CD4-positive, CD25-positive, alpha-beta regulatory T cell (primary cell): ENCODE results near the gene KDF1. TPM values are rescaled to one million over a fixed set of nuclear protein-coding genes. Genes with fewer than 3 reads are reported as not detected.

Source experiments
- polyA plus RNA-seq, 4 donors: library from polyadenylated mRNA; unstranded; fragments of 300-500 nt; fragmentation: Illumina TruSeq; gene quantifications; one replicate each; pipeline ENCODE4 v1.2.3, GENCODE V29; 2021
- total RNA-seq: library from RNA; stranded (reverse); gene quantifications from one replicate; pipeline ENCODE4 v1.2.3, GENCODE V29; 2022

KDF1 gene
- total and polyA plus RNA-seq, 5 donors from 2014 or later, result 0.54 to 3.9 (median 3.2) TPM

Other genes with a start within 250 kb of the KDF1 start
- 8.6 TPM for gene PIGV, start 172.5 kb downstream of the KDF1 start, total RNA-seq
- gene PIGV, start 172.5 kb downstream of the KDF1 start, polyA plus RNA-seq, result 10 to 100 TPM in 2 of 4 donors, 1 to 10 TPM in 2; 8.3 to 13.2 (median 9.8) TPM
- 73.6 TPM for gene ZDHHC18, start 133.8 kb downstream of the KDF1 start, total RNA-seq
- 10 to 100 TPM in 2 of 4 donors, 1 to 10 TPM in 2; 4.4 to 14.8 (median 10.3) TPM for gene ZDHHC18, start 133.8 kb downstream of the KDF1 start, polyA plus RNA-seq
- 1.3 TPM for gene SFN, start 97.3 kb downstream of the KDF1 start, total RNA-seq
- not detected for gene SFN, start 97.3 kb downstream of the KDF1 start, polyA plus RNA-seq
- 45.5 TPM for gene GPN2, start 70.2 kb downstream of the KDF1 start, total RNA-seq
- gene GPN2, start 70.2 kb downstream of the KDF1 start, polyA plus RNA-seq, result 10 to 100 TPM; 12.1 to 32.1 (median 20.5) TPM
- gene GPATCH3, start 60.0 kb downstream of the KDF1 start, total RNA-seq, result 26.7 TPM
- 10 to 100 TPM; 14.0 to 19.0 (median 17.6) TPM for gene GPATCH3, start 60.0 kb downstream of the KDF1 start, polyA plus RNA-seq
- gene NR0B2, start 46.5 kb downstream of the KDF1 start, total RNA-seq, result not detected
- gene NR0B2, start 46.5 kb downstream of the KDF1 start, polyA plus RNA-seq, result not detected
- 41.2 TPM for gene NUDC, start 38.7 kb downstream of the KDF1 start, total RNA-seq
- 10 to 100 TPM; 75.0 to 93.4 (median 84.8) TPM for gene NUDC, start 38.7 kb downstream of the KDF1 start, polyA plus RNA-seq
- not detected for gene TRNP1, start 33.2 kb upstream of the KDF1 start, total RNA-seq
- gene TRNP1, start 33.2 kb upstream of the KDF1 start, polyA plus RNA-seq, result not detected
- not detected for gene TENT5B, start 52.4 kb upstream of the KDF1 start, total RNA-seq
- not detected for gene TENT5B, start 52.4 kb upstream of the KDF1 start, polyA plus RNA-seq
- 32.3 TPM for gene SLC9A1, start 194.7 kb upstream of the KDF1 start, total RNA-seq
- gene SLC9A1, start 194.7 kb upstream of the KDF1 start, polyA plus RNA-seq, result 1 to 10 TPM; 5.4 to 8.7 (median 7.0) TPM